Measurements from ENCODE around the gene IL3RA. TPM values are rescaled to one million over a fixed set of nuclear protein-coding genes. Genes with fewer than 3 reads are reported as not detected.

The IL3RA gene
- not detected in 2 replicates for total RNA-seq (2022)
- Bru-seq, nascent RNA: not detected
- percentile 2 among the genes with signal in this experiment for BruChase-seq, experiment 1, labeled RNA remaining after a 6-hour chase
- BruChase-seq, experiment 2, labeled RNA remaining after a 2-hour chase: percentile 6 among the genes with signal in this experiment
- long read RNA-seq, partial matches to known transcripts: 0 of 3 reads
- long read RNA-seq, other reads (novel, unspliced or antisense): 3 of 3 reads

GRCh38 chrX:1336331-1336943 is at the start of gene IL3RA:
Gene IL3RA (plus strand): TSS chrX:1336785. CDS start chrX:1341766, 4,981 bp downstream.
- intact Hi-C loops (cut with micrococcal nuclease): no loop called here
- Mint-ChIP-seq H3K36me3 (ENCODE audit: insufficient read depth, unreplicated experiment) (no peaks in the 10 kb centered on the region), H3K27ac (ENCODE audit: low read depth, unreplicated experiment) (no peak within 1 kb of the TSS), H3K4me1 (ENCODE audit: insufficient read depth, unreplicated experiment) (no peaks in the 10 kb centered on the region), H3K4me3 (ENCODE audit: unreplicated experiment) (no peak within 1 kb of the TSS), H3K27me3 (ENCODE audit: insufficient read depth, unreplicated experiment) (no peaks in the 10 kb centered on the region), H3K9me3 (ENCODE audit: unreplicated experiment) (no peaks in the 10 kb centered on the region)
- TF ChIP-seq, protein P1, sequence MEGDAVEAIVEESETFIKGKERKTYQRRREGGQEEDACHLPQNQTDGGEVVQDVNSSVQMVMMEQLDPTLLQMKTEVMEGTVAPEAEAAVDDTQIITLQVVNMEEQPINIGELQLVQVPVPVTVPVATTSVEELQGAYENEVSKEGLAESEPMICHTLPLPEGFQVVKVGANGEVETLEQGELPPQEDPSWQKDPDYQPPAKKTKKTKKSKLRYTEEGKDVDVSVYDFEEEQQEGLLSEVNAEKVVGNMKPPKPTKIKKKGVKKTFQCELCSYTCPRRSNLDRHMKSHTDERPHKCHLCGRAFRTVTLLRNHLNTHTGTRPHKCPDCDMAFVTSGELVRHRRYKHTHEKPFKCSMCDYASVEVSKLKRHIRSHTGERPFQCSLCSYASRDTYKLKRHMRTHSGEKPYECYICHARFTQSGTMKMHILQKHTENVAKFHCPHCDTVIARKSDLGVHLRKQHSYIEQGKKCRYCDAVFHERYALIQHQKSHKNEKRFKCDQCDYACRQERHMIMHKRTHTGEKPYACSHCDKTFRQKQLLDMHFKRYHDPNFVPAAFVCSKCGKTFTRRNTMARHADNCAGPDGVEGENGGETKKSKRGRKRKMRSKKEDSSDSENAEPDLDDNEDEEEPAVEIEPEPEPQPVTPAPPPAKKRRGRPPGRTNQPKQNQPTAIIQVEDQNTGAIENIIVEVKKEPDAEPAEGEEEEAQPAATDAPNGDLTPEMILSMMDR (IDR thresholded peaks at IDR 0.05; ENCODE audit: unreplicated experiment): no peak
- DNase-seq (ENCODE audit: unreplicated experiment): no peak
- no TSS peak for BruUV-seq (replicated peaks)
- ChIA-PET CTCF (no interaction called here), POLR2A (no interaction called here)

DNA sequence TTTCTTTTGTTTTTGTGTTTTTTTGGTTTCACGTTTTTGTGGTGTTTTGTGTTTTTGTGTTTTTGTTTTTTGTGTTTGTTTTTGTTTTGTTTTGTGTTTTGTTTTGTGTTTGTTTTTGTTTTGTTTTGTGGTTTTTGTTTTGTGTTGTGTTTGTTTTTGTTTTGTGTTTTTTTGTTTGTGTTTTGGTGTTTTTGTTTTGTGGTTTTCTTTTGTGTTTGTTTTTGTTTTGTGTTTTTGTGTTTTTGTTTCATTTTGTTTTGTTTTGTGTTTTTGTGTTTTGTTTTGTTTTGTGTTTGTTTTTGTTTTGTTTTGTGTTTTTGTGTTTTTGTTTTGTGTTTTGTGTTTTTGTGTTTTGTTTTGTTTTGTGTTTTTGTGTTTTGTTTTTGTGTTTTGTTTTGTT is 47.0 kb upstream of the IL3RA start:
- Mint-ChIP-seq H3K4me3 (ENCODE audit: unreplicated experiment) (no peak overlapping the region), H3K27ac (ENCODE audit: low read depth, unreplicated experiment) (no peak overlapping the region), H3K36me3 (ENCODE audit: insufficient read depth, unreplicated experiment) (peaks cover 6% of the 10 kb centered on the region), H3K9me3 (ENCODE audit: unreplicated experiment) (peaks cover 8% of the 10 kb centered on the region), H3K4me1 (ENCODE audit: insufficient read depth, unreplicated experiment) (no peaks in the 10 kb centered on the region), H3K27me3 (ENCODE audit: insufficient read depth, unreplicated experiment) (no peaks in the 10 kb centered on the region)
- intact Hi-C loops (cut with micrococcal nuclease): no loop called here
- POLR2A ChIA-PET: no interaction called here
- CTCF ChIA-PET: no interaction called here
- BruUV-seq (replicated peaks): no TSS peak
- DNase-seq (ENCODE audit: unreplicated experiment): no peak
- TF ChIP-seq, protein P1 (IDR thresholded peaks at IDR 0.05; ENCODE audit: unreplicated experiment): no peak

GRCh38 chrX:1291110-1291740 is 45.4 kb upstream of the IL3RA start:
- no TSS peak for BruUV-seq (replicated peaks)
- Mint-ChIP-seq H3K27ac (ENCODE audit: low read depth, unreplicated experiment) (no peak overlapping the region), H3K36me3 (ENCODE audit: insufficient read depth, unreplicated experiment) (peaks cover 6% of the 10 kb centered on the region), H3K9me3 (ENCODE audit: unreplicated experiment) (peaks cover 8% of the 10 kb centered on the region), H3K4me1 (ENCODE audit: insufficient read depth, unreplicated experiment) (no peaks in the 10 kb centered on the region), H3K4me3 (ENCODE audit: unreplicated experiment) (no peak overlapping the region), H3K27me3 (ENCODE audit: insufficient read depth, unreplicated experiment) (no peaks in the 10 kb centered on the region)
- ChIA-PET CTCF (no interaction called here), POLR2A (no interaction called here)
- TF ChIP-seq, protein P1 (IDR thresholded peaks at IDR 0.05; ENCODE audit: unreplicated experiment): no peak
- intact Hi-C loops (cut with micrococcal nuclease): no loop called here
- no peak for DNase-seq (ENCODE audit: unreplicated experiment)

GRCh38 chrX:1292575-1293290 is 43.9 kb upstream of the IL3RA start:
- no TSS peak for BruUV-seq (replicated peaks)

More at GRCh38 chrX:1292575-1293290, 43.9 kb upstream of the IL3RA start:
- Mint-ChIP-seq H3K27me3 (ENCODE audit: insufficient read depth, unreplicated experiment) (no peaks in the 10 kb centered on the region), H3K4me1 (ENCODE audit: insufficient read depth, unreplicated experiment) (no peaks in the 10 kb centered on the region), H3K36me3 (ENCODE audit: insufficient read depth, unreplicated experiment) (peaks cover 6% of the 10 kb centered on the region), H3K27ac (ENCODE audit: low read depth, unreplicated experiment) (no peak overlapping the region), H3K9me3 (ENCODE audit: unreplicated experiment) (peaks cover 8% of the 10 kb centered on the region), H3K4me3 (ENCODE audit: unreplicated experiment) (no peak overlapping the region)
- CTCF ChIA-PET: no interaction called here
- TF ChIP-seq, protein P1 (IDR thresholded peaks at IDR 0.05; ENCODE audit: unreplicated experiment): no peak
- intact Hi-C loops (cut with micrococcal nuclease): no loop called here
- no peak for DNase-seq (ENCODE audit: unreplicated experiment)
- POLR2A ChIA-PET: no interaction called here
